BJ (cell line): ENCODE results near the gene MAP3K4. TPM values are rescaled to one million over a fixed set of nuclear protein-coding genes. Genes with fewer than 3 reads are reported as not detected.

Experiments
- CTCF ChIA-PET: fragments of 350-600 bp; formaldehyde crosslinking; extraction: SDS; loops from one replicate; lab custom pipeline; 2021; ENCODE audit warnings: antibody characterized with exemption, inconsistent platforms; lab: Yijun Ruan, JAX
- POLR2A ChIA-PET: fragments of 300-600 bp; sonication (Branson Sonifier 250); formaldehyde crosslinking; extraction: SDS; loops from one replicate; lab custom pipeline; 2021; ENCODE audit warnings: antibody characterized with exemption; lab: Charles Lee
- DNase-seq: peaks from one replicate; pipeline ENCODE4 v3.0.0-alpha.2; 2011; ENCODE audit warnings: low read depth
- H3K27me3 ChIP-seq: 2 replicates; pipeline ENCODE4 v1.6.0; 2011; ENCODE audit warnings: low read length; ENCODE audit not compliant: control insufficient read depth, insufficient read depth
- H3K36me3 ChIP-seq: 2 replicates; pipeline ENCODE4 v1.5.1; 2011; ENCODE audit warnings: low read length; ENCODE audit not compliant: control insufficient read depth, insufficient read depth
- H3K4me3 ChIP-seq: 2 replicates; pipeline ENCODE4 v1.5.1; 2011; ENCODE audit warnings: low read depth, mild to moderate bottlenecking, control low read depth, low read length
- CTCF ChIP-seq: IDR thresholded peaks from 2 replicates; pipeline ENCODE4 v1.5.1; 2011; ENCODE audit warnings: low read depth, mild to moderate bottlenecking, control low read depth, inconsistent platforms, low read length, moderate library complexity; ENCODE audit not compliant: insufficient read depth
- polyA plus RNA-seq: library from polyadenylated mRNA; depleted of rRNA; stranded (reverse); fragments of >200 nt; gene quantifications from 2 replicates; pipeline ENCODE4 v1.2.3, GENCODE V29; 2011

The MAP3K4 gene
- polyA plus RNA-seq, 1 experiment = 5.3 TPM

GRCh38 chr6:161110028-161110779 is 118.6 kb downstream of the MAP3K4 start:
- ChIA-PET CTCF (interaction anchor here (0.6 kb wide), 1 partner anchor 654 kb away, joined by 3 read pairs; no protein-coding TSS in a partner anchor), POLR2A (interaction anchor here (0.7 kb wide), 1 partner anchor 112 kb away, joined by 3 read pairs; no protein-coding TSS in a partner anchor)
- TF ChIP-seq CTCF = no peak
- no peak for DNase-seq
- H3K36me3 ChIP-seq = peaks cover 14% of the 10 kb centered on the region
- no peak overlapping the region for H3K4me3 ChIP-seq
- H3K27me3 ChIP-seq = no peaks in the 10 kb centered on the region

GRCh38 chr6:161111261-161111660 is 119.7 kb downstream of the MAP3K4 start:
- no peak for DNase-seq
- Histone ChIP-seq H3K36me3 (peaks cover 14% of the 10 kb centered on the region), H3K4me3 (no peak overlapping the region), H3K27me3 (no peaks in the 10 kb centered on the region)
- POLR2A ChIA-PET = no interaction called here
- TF ChIP-seq CTCF = no peak
- CTCF ChIA-PET = interaction anchor here (1.1 kb wide), 1 partner anchor 175 kb away, joined by 3 read pairs; no protein-coding TSS in a partner anchor

GRCh38 chr6:161115468-161115867 is 123.9 kb downstream of the MAP3K4 start:
- no peak for TF ChIP-seq CTCF
- Histone ChIP-seq H3K4me3 (no peak overlapping the region), H3K36me3 (peaks cover 5% of the 10 kb centered on the region), H3K27me3 (no peaks in the 10 kb centered on the region)
- ChIA-PET CTCF (interaction anchor here (0.5 to 1.5 kb wide), 2 partner anchors 14 to 21 kb away, joined by 3 to 4 read pairs; no protein-coding TSS in a partner anchor), POLR2A (no interaction called here)
- no peak for DNase-seq

- no peak for DNase-seq
- Histone ChIP-seq H3K27me3 (no peaks in the 10 kb centered on the region), H3K4me3 (no peak overlapping the region), H3K36me3 (peaks cover 3% of the 10 kb centered on the region)
- no peak for TF ChIP-seq CTCF
- CTCF ChIA-PET = no interaction called here
- POLR2A ChIA-PET = no interaction called here
Observed at GRCh38 chr6:161116554-161116953, 125.0 kb downstream of the MAP3K4 start.

GRCh38 chr6:161117308-161117707 is 125.7 kb downstream of the MAP3K4 start:
- no peaks in the 10 kb centered on the region for H3K27me3 ChIP-seq
- POLR2A ChIA-PET = no interaction called here
- CTCF ChIA-PET = no interaction called here
- no peak for DNase-seq
- no peak for TF ChIP-seq CTCF
- H3K4me3 ChIP-seq = no peak overlapping the region
- H3K36me3 ChIP-seq = peaks cover 1% of the 10 kb centered on the region
